ENCODE measurements around the gene LRRC46. TPM values are rescaled to one million over a fixed set of nuclear protein-coding genes. Genes with fewer than 3 reads are reported as not detected.
A peak's percentile ranks its signal among the peaks of the same experiment; 100 is the strongest.

LRRC46 gene
- total and polyA plus RNA-seq, 3 donors from 2014 or later, result 18.4 to 147 (median 28.3) TPM

DNA sequence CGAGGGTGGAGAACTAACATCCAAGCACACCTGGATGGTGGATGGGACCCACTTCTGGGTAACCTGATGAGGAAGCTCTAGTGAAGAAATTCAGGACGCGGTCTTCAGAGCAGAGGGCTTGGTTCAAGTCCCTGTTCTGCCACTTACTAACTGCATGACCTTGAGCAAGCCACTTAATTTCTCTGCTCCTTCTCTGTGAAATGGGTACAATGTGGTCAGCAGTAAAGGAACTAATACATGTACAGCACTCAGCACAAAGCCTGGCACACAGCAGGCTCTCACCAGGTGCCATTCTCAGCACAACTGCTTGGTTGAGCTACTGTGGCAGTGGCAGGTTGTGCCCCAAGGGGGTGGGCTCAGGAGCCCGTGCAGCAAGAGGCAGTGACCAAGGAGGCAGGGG, 8.0 kb upstream of the LRRC46 start:
- WGBS, 2 donors, result 85 to 90% methylated on average over 4 of the region's 4 CpGs
- no peak overlapping the region for H3K4me3 ChIP-seq
- no peaks in the 10 kb centered on the region for H3K9me3 ChIP-seq
- intact Hi-C loops (cut with DNase I; ENCODE audit: low total_unique reads), result no loop called here
- TF ChIP-seq POLR2A (IDR thresholded peaks at IDR 0.05) (no peak), CTCF (IDR thresholded peaks at IDR 0.05) (no peak)
- no peak for DNase-seq
- no peaks in the 10 kb centered on the region for H3K27me3 ChIP-seq
- peaks cover 9% of the 10 kb centered on the region for H3K4me1 ChIP-seq
- no peak overlapping the region for H3K27ac ChIP-seq
- no peaks in the 10 kb centered on the region for H3K36me3 ChIP-seq (ENCODE audit: low read depth, missing control alignments)

DNA sequence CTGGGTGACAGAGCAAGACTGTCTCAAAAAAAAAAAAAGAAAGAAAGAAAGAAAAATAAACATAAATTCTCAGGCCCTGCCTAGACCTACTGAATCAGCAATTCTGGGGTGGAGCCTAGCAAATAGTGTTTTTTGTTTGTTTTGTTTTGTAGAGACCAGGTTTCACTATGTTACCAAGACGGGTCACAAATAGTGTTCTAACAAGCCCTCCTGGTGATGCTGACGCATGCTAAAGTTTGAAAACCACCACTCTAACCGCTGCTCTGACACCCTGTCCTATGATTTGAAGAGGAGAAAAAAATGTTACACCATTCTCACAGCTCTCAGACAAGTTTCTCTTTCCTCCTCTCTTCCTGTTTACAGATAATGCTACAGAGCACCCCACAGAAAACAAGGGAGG, 1.6 kb upstream of the LRRC46 start:
- no peak overlapping the region for H3K27ac ChIP-seq
- no peaks in the 10 kb centered on the region for H3K9me3 ChIP-seq
- H3K4me1 ChIP-seq, result peaks cover 13% of the 10 kb centered on the region
- TF ChIP-seq CTCF (IDR thresholded peaks at IDR 0.05) (no peak), POLR2A (IDR thresholded peaks at IDR 0.05) (no peak)
- no peaks in the 10 kb centered on the region for H3K27me3 ChIP-seq
- no peak for DNase-seq
- no peak overlapping the region for H3K4me3 ChIP-seq
- no peaks in the 10 kb centered on the region for H3K36me3 ChIP-seq (ENCODE audit: low read depth, missing control alignments)
- intact Hi-C loops (cut with DNase I; ENCODE audit: low total_unique reads), result no loop called here
- WGBS, 2 donors, result 69 to 82% methylated on average over 3 of the region's 3 CpGs

DNA sequence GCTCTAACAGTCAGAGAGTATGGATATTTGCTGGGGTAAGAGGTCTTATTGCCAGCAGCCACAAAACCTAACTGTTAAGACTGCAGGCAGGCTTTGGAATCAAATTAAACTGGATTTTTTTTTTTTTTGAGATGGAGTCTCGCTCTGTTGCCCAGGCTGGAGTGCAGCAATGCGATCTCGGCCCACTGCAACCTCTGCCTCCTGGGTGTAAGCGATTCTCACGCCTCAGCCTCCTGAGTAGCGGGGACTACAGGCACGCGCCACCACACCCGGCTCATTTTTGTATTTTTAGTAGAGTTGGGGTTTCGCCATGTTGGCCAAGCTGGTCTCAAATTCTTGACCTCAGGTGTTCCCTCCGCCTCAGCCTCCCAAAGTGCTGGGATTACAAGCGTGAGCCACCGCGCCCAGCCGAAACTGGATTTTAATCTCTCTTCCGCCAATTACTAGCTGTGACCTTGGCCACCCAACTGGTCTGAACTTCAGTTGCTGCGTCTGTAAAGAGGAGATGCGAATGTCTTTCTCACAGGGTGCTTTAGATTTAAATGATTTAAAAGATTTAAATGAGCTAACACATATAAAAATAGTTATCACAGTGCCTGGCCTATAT, 971 bp upstream of the LRRC46 start:
- TF ChIP-seq POLR2A (IDR thresholded peaks at IDR 0.05) (no peak), CTCF (IDR thresholded peaks at IDR 0.05) (no peak)
- DNase-seq, result no peak
- Histone ChIP-seq H3K9me3 (no peaks in the 10 kb centered on the region), H3K36me3 (ENCODE audit: low read depth, missing control alignments) (no peaks in the 10 kb centered on the region), H3K4me3 (peak overlapping the region; percentile 67 to 78), H3K4me1 (peaks cover 13% of the 10 kb centered on the region), H3K27me3 (no peaks in the 10 kb centered on the region), H3K27ac (peak overlapping the region in 1 of 2 donors; percentile 54)
- 40 to 50% methylated on average over 18 of the region's 18 CpGs for WGBS, 2 donors
- intact Hi-C loops (cut with DNase I; ENCODE audit: low total_unique reads), result no loop called here

- peaks cover 13% of the 10 kb centered on the region for H3K4me1 ChIP-seq
- no peak for DNase-seq
- intact Hi-C loops (cut with DNase I; ENCODE audit: low total_unique reads), result no loop called here
- TF ChIP-seq CTCF (IDR thresholded peaks at IDR 0.05) (no peak), POLR2A (IDR thresholded peaks at IDR 0.05) (no peak)
- H3K9me3 ChIP-seq, result no peaks in the 10 kb centered on the region
- H3K4me3 ChIP-seq, result peak overlapping the region; percentile 67 to 78
- no peak overlapping the region for H3K27ac ChIP-seq
- WGBS, 2 donors, result 9% methylated on average over 7 of the region's 7 CpGs
- H3K36me3 ChIP-seq (ENCODE audit: low read depth, missing control alignments), result no peaks in the 10 kb centered on the region
- no peaks in the 10 kb centered on the region for H3K27me3 ChIP-seq
These were observed 461 bp downstream of the LRRC46 start for GRCh38 chr17:47831934-47832327.

DNA sequence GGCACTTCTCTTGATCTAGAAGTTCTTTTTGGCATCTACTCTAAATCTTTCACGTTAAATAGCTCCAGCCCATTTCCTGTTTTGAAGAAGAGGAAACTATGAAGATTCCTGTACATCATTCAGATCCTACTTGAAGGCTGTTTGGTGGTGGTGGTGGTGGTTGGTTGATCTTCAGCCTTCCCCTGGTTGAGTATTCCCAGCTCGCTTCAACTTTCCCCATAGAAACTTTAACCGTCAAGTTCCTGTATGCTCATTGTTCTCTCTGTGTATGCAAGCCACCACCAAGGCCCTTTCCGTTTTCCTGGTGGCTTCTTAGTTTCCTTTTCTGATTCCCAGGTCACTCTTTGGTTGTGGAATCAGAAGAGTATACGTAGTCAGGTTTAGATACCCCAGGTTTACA, 3.3 kb downstream of the LRRC46 start:
- H3K4me3 ChIP-seq, result no peak overlapping the region

More for the DNA sequence above, 3.3 kb downstream of the LRRC46 start:
- Histone ChIP-seq H3K27me3 (no peaks in the 10 kb centered on the region), H3K9me3 (no peaks in the 10 kb centered on the region), H3K27ac (no peak overlapping the region), H3K36me3 (ENCODE audit: low read depth, missing control alignments) (no peaks in the 10 kb centered on the region), H3K4me1 (peaks cover 13% of the 10 kb centered on the region)
- 65 to 67% methylated on average over 5 of the region's 5 CpGs for WGBS, 2 donors
- no peak for DNase-seq
- no peak for TF ChIP-seq POLR2A (IDR thresholded peaks at IDR 0.05)
- TF ChIP-seq CTCF (IDR thresholded peaks at IDR 0.05), result no peak
- intact Hi-C loops (cut with DNase I; ENCODE audit: low total_unique reads), result no loop called here
